Motor neuron (in vitro differentiated cells): Measurements from ENCODE around the gene MAN2A2. TPM values are rescaled to one million over a fixed set of nuclear protein-coding genes. Genes with fewer than 3 reads are reported as not detected.
"Not testable (repeated sequence)": the region's sequence is repeated elsewhere in the genome, so short reads cannot be mapped to it uniquely, and the experiment has no call there.

Experiments
- ATAC-seq, 8 experiments: fragments of 200-7000 bp; cut with Tn5 transposase; replicated peaks in 6 of 8; 2 replicates each; pipeline ENCODE4 v1.8.0; 2021; ENCODE audit warnings: mild to moderate bottlenecking in 8 of 8, moderate library complexity in 8 of 8
- H3K27ac ChIP-seq, 2 donors: fragments of 250-450 bp; sonication (Bioruptor Pico); 2 replicates each; pipeline ENCODE4 v1.9.0; 2021; ENCODE audit warnings: antibody characterized with exemption in 2 of 2, mild to moderate bottlenecking in 2 of 2, moderate library complexity in 1 of 2
- H3K4me1 ChIP-seq, 2 donors: fragments of 250-450 bp; sonication (Bioruptor Pico); replicated peaks in 1 of 2; 2 replicates each; pipeline ENCODE4 v1.6.1; 2021; ENCODE audit warnings: antibody characterized with exemption in 2 of 2, mild to moderate bottlenecking in 2 of 2, moderate library complexity in 1 of 2
- H3K4me3 ChIP-seq, 5 donors: fragments of 250-450 bp; sonication (Bioruptor Pico); 2 replicates each; pipeline ENCODE4 v1.9.0; 2021; ENCODE audit warnings: antibody characterized with exemption in 5 of 5, mild to moderate bottlenecking in 5 of 5, moderate library complexity in 4 of 5
- WGBS, 10 experiments: fragments of 450-650 bp; shearing (Covaris generic); methylation state at CpG; one replicate each; pipeline ENCODE4 v1.0.0; 2022; 5-methylcytosine and 5-hydroxymethylcytosine counted together
- in situ Hi-C, 9 experiments: fragments of 400-800 bp; cut with MboI; loops; one replicate each; pipeline ENCODE4 v1.15.0; 2021; ENCODE audit warnings: low sequenced_read_pairs in 9 of 9, low pct_unique_long_range_greater_than_20kb in 2 of 9; ENCODE audit not compliant: unreplicated experiment in 9 of 9
- total RNA-seq, 8 experiments: library from RNA; unstranded; fragments of 300-600 nt; gene quantifications; 2 replicates each; pipeline versions ENCODE4 v1.2.3 to v1.2.4, GENCODE V29; 2022

MAN2A2 gene
- total RNA-seq, 8 experiments from 2014 or later, result 7.7 to 37.7 (median 26.0) TPM

DNA sequence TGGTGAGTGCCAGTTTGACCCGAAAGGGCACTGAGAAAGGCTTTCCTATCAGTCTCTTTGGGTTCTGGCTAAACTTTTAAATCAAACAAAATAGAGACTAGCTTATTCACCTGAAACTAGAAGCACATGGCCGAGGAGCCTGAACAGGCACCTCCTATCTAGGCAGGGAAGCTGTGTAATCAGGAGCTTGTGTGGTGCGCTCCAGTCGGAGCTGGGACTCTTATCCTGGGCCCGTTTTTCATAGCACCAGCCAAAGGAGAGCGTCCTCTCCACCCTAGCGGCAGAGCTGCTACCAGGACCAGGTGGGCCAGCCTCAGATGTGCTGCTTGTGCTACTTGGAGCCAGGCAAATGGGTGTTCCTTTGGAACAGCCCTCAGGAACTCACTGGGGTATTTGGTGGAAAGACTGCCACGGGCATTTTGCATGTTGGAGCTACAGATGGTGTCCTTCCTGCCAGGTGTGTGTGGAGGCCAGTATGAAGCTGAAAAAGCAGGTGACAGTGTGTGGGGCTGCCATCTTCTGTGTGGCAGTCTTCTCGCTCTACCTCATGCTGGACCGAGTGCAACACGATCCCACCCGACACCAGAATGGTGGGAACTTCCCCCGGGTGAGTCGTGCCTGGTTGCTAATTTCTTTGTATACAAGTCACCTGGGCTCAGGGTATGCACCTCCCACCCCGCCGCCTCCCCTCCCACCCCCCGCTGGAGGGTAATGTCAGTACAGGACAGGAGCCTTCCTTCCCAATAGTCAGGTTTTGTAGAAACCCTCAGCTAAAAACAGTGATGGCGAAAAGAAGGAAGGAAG, 833 bp downstream of the MAN2A2 start:
- Histone ChIP-seq H3K4me3 (peak overlapping the region; percentile 52 to 64 (median 62)), H3K4me1 (peaks cover 8 to 14% of the 10 kb centered on the region in 2 donors), H3K27ac (no peak overlapping the region)
- ATAC-seq, result no peak
- in situ Hi-C loops, result no loop called here
- WGBS, 10 experiments, result 28 to 59% (median 55%) methylated on average over 1 to 10 of the region's 18 CpGs; no CpG with 5 or more reads in 3 of the 10 experiments

DNA sequence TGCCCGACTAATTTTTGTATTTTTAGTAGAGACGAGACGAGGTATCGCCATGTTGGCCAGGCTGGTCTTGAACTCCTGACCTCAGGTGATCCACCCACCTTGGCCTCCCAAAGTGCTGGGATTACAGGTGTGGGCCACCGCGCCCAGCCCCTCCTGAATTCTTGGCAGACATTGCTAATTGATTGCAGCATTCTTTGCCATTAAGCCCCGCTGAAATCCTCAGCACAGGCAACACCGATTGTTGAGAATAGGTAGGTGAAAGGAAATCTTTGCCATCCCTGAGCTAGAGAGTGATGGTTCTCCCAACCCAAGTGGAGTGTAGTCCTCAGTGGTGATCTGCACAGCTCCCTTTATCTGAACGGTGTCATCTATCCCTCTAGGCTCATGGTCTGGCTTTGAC, 1.6 kb downstream of the MAN2A2 start:
- Histone ChIP-seq H3K4me3 (no peak overlapping the region), H3K27ac (no peak overlapping the region), H3K4me1 (peaks cover 8 to 14% of the 10 kb centered on the region in 2 donors)
- in situ Hi-C loops, result no loop called here
- no peak for ATAC-seq
- WGBS, 10 experiments, result 60 to 100% (median 93%) methylated on average over 1 to 6 of the region's 9 CpGs; no CpG with 5 or more reads in 3 of the 10 experiments

DNA sequence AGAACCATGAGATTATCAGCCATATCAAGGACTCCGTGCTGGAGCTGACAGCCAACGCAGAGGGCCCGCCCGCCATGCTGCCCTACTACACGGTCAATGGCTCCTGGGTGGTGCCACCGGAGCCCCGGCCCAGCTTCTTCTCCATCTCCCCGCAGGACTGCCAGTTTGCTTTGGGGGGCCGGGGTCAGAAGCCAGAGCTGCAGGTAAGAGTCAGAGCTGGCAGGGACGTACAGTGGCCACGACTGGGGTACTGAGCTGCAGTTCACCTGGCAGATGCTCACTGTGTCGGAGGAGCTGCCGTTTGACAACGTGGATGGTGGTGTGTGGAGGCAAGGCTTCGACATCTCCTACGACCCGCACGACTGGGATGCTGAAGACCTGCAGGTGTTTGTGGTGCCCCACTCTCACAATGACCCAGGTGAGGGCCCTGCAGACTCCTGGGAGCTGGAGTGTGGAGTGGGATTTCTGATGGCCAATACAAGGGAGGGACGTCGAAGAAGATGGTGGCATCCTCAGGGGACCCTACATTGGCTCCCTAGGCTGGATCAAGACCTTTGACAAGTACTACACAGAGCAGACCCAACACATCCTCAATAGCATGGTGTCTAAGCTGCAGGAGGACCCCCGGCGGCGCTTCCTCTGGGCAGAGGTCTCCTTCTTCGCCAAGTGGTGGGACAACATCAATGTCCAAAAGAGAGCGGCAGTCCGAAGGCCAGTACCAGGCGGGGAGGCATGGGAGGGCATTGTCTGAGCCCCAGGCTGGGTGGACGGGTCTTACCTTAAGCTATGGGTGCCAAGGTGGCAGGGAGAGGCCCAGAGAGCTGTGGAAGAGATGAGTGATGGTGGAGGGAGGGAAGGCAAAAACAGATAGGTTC, 2.4 kb downstream of the MAN2A2 start:
- in situ Hi-C loops, result no loop called here
- peaks cover 8 to 14% of the 10 kb centered on the region in 2 donors for H3K4me1 ChIP-seq
- 92 to 100% (median 96%) methylated on average over 2 to 14 of the region's 28 CpGs; no CpG with 5 or more reads in 4 of the 10 experiments for WGBS, 10 experiments
- no peak overlapping the region for H3K4me3 ChIP-seq
- H3K27ac ChIP-seq, result no peak overlapping the region
- ATAC-seq, result no peak

DNA sequence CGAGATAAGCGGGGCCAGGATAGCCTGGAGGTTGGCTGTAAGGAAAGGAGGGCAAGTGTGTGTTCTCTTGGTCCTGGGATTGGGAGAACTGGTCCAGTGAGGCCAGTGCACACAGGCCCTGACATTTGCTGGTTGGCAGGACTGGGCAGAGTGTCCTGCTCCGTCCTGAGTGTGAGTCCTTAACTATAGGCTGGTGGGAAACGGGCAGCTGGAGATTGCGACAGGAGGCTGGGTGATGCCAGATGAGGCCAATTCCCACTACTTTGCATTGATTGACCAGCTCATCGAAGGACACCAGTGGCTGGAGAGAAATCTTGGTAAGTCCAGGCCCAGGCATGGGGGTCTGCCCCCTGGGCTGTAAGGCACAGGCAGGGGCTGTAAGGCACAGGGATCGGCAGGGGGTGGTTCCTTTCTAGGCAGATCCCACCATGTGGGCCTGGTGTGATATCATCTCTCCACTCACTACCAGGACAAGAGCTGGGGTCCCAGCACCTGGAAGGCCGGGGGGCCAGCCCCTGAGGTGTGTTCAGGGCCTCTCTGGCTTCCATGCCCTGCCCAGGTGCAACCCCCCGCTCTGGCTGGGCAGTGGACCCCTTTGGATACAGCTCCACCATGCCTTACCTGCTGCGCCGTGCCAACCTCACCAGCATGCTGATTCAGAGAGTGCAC, 3.2 kb downstream of the MAN2A2 start:
- 87 to 100% (median 94%) methylated on average over 2 to 3 of the region's 11 CpGs; no CpG with 5 or more reads in 4 of the 10 experiments for WGBS, 10 experiments
- in situ Hi-C loops, result no loop called here

DNA sequence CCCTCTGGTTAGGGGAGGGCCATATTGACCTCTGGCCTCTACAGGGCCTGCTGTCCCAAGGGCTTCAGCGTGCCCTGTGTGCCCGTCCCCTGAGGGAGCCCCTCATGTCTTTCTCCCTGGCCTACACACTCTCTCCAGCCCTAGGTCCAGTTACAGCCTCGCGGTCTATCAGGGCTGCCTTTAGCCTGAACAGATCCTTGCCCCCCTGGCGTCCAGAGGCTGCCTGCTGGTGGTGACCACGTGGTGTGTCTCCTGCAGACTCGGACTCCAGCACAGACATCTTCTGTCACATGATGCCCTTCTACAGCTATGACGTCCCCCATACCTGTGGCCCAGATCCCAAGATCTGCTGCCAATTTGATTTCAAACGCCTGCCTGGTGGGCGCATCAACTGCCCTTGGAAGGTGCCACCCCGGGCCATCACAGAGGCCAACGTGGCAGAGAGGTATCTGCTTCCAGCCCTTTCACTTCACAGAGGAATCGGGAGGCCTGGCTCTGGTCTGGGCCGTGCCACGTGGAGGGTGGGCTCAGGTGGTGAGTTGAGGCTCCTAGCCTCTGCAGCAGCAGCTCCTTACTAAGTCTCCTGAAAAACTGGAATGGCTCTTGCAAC, 4.1 kb downstream of the MAN2A2 start:
- in situ Hi-C loops, result no loop called here
- ATAC-seq, result no peak
- no peak overlapping the region for H3K4me3 ChIP-seq
- peaks cover 5 to 8% of the 10 kb centered on the region in 2 donors for H3K4me1 ChIP-seq
- H3K27ac ChIP-seq, result no peak overlapping the region
- WGBS, 10 experiments, result 65 to 96% (median 82%) methylated on average over 1 to 5 of the region's 15 CpGs; no CpG with 5 or more reads in 5 of the 10 experiments

More for the DNA sequence above, 3.2 kb downstream of the MAN2A2 start:
- ATAC-seq, result no peak
- peaks cover 8 to 14% of the 10 kb centered on the region in 2 donors for H3K4me1 ChIP-seq
- H3K27ac ChIP-seq, result no peak overlapping the region
- H3K4me3 ChIP-seq, result no peak overlapping the region

DNA sequence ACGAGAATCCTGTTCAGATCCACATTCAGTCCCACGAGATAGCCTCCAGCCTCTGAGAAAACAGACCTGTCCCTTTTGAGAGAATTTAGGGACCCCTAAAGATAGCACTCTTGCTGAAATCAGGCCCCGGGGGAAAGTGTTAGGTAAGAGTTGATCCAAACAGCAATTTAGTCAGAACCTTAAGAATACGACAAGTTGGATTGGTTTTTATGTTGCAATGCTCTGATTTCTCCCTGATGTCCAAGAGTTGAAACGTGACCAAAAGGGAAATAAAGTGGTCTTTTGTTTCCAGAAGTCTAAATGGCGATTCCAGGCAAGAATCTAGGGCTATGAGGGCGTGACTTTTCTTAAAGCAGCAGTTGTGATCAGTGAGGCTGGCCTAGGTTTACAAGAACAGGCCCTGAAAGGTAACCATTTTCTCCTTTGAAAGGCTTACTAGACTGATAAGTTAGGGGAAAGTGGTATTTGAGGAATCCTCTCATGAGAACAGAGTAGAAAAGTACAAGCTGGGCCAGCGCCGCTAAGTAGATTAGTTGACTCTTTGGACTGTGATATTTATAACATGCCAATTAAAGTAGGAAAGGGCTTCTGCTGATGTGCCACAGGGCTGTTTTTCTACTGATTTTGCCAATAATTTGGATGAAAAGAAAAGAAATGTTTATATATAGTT, 4.9 kb downstream of the MAN2A2 start:
- Histone ChIP-seq H3K4me1 (peaks cover 5 to 8% of the 10 kb centered on the region in 2 donors), H3K4me3 (no peak overlapping the region), H3K27ac (no peak overlapping the region)
- in situ Hi-C loops, result no loop called here
- WGBS, 10 experiments, result 72 to 100% (median 89%) methylated on average over 1 to 8 of the region's 9 CpGs
- ATAC-seq, result no peak

DNA sequence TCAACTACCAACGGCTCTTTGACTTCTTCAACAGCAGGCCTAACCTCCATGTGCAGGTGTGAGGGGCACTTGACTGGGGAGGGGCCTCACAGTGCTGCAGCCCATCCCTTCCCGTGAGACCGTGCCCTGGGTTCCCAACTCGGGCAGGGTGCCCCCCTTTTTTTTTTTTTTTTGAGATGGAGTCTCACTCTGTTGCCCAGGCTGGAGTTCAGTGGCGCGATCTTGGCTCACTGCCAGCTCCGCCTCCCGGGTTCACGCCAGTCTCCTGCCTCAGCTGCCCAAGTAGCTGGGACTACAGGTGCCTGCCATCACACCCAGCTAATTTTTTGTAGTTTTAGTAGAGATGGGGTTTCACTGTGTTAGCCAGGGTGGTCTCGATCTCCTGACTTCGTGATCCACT, 6.3 kb downstream of the MAN2A2 start:
- ATAC-seq, H3K27ac ChIP-seq, H3K4me1 ChIP-seq, H3K4me3 ChIP-seq, in situ Hi-C loops: not testable (repeated sequence)
- WGBS, 10 experiments, result 60 to 100% (median 88%) methylated on average over 1 to 7 of the region's 11 CpGs; no CpG with 5 or more reads in 2 of the 10 experiments

DNA sequence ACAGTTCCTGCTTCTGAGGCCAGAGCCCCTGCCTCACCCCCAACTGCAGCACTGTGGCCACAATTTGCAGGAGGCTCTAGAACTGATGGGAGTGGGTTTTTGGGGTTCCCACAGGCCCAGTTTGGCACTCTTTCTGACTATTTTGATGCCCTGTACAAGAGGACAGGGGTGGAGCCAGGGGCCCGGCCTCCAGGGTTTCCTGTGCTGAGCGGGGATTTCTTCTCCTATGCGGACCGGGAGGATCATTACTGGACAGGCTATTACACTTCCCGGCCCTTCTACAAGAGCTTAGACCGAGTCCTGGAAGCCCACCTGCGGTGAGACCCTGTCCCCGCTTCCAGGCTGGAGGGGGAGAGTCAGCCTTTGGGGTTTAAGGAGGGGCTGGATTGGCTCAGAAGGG, 6.9 kb downstream of the MAN2A2 start:
- no peak for ATAC-seq
- in situ Hi-C loops, result no loop called here
- 94 to 100% (median 99%) methylated on average over 3 to 5 of the region's 8 CpGs; no CpG with 5 or more reads in 6 of the 10 experiments for WGBS, 10 experiments
- Histone ChIP-seq H3K4me1 (no peaks in the 10 kb centered on the region), H3K4me3 (no peak overlapping the region), H3K27ac (no peak overlapping the region)

DNA sequence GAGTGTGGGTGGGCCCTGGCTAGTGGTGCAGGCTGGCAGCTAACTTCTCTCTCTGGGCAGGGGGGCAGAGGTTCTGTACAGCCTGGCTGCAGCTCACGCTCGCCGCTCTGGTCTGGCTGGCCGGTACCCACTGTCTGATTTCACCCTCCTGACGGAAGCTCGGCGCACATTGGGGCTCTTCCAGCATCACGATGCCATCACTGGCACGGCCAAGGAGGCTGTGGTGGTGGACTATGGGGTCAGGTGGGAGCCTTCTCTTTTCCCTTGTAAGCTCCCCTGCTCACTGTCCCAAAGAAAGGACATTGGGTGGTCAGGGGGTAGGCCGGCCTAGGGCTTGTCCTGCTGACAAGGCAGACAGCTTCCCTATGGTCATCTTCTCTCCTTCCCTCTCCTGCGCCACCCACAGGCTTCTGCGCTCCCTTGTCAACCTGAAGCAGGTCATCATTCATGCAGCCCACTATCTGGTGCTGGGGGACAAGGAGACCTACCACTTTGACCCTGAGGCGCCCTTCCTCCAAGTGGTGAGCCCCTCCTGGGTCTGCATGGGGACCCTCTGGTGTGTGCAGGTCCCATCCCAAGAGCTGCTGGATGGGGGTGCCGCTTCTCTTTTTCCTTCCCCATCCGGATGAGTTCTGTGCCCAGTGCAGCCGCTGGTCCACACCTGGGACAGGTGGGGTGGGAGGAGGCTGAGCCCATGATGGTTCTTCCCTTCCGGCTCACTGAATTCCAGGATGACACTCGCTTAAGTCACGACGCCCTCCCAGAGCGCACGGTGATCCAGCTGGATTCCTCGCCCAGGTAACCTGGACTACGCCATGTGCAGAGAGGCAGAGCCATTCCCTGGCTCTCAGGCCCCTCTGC, 7.6 kb downstream of the MAN2A2 start:
- ATAC-seq, result no peak
- WGBS, 10 experiments, result 79 to 100% (median 98%) methylated on average over 2 to 9 of the region's 24 CpGs; no CpG with 5 or more reads in 5 of the 10 experiments
- Histone ChIP-seq H3K4me3 (no peak overlapping the region), H3K4me1 (peaks cover 5 to 6% of the 10 kb centered on the region in 2 donors), H3K27ac (no peak overlapping the region)
- in situ Hi-C loops, result no loop called here

DNA sequence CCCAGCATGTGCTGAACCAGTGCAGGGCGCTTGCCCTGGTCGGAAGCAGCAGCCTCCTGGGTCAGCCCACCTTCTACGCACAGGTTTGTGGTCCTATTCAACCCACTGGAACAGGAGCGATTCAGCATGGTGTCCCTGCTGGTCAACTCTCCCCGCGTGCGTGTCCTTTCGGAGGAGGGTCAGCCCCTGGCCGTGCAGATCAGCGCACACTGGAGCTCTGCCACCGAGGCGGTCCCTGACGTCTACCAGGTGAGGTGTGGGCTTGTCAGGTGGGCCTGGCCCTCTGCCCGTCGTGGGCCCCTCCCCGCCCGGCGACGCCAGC, 8.2 kb downstream of the MAN2A2 start:
- no peak for ATAC-seq
- 100% methylated on average over 4 of the region's 19 CpGs; no CpG with 5 or more reads in 9 of the 10 experiments for WGBS, 10 experiments
- H3K27ac ChIP-seq, result no peak overlapping the region
- no peak overlapping the region for H3K4me3 ChIP-seq
- in situ Hi-C loops, result no loop called here
- H3K4me1 ChIP-seq, result peaks cover 6 to 12% of the 10 kb centered on the region in 2 donors

DNA sequence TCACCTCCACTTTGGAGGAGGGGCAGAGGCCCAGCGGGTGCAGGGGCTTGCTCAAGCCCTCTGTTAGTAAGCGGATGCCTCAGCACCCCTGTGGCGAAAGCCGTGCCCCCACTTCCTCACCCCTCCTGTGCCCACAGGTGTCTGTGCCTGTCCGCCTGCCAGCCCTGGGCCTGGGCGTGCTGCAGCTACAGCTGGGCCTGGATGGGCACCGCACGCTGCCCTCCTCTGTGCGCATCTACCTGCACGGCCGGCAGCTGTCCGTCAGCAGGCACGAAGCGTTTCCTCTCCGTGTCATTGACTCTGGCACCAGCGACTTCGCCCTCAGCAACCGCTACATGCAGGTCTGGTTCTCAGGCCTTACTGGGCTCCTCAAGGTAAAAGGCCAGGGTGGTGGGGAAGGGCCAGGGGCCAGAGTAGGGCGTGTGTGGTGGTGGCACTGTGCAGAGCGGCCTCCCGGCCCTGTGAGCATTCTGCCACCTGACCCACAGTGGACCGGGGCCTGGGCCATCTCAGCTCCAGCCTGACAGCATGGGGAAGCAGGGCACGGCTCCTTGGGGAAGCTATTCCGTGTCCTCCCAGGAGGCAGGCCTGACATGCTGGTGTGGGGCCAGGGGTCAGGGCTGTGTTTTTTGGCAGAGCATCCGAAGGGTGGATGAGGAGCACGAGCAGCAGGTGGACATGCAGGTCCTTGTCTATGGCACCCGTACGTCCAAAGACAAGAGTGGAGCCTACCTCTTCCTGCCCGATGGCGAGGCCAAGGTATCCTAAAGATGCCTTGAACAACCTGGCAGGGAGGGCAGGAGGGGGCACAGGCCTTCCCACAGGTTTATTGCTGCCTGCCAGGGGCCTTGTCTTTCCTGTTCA, 9.0 kb downstream of the MAN2A2 start:
- WGBS, 10 experiments, result 73 to 100% (median 100%) methylated on average over 1 to 11 of the region's 30 CpGs; no CpG with 5 or more reads in 3 of the 10 experiments
- H3K27ac ChIP-seq, result no peak overlapping the region
- H3K4me1 ChIP-seq, result peaks cover 6 to 12% of the 10 kb centered on the region in 2 donors
- no peak for ATAC-seq
- in situ Hi-C loops, result no loop called here
- no peak overlapping the region for H3K4me3 ChIP-seq
